ENCODE measurements around the gene MYH11. TPM values are rescaled to one million over a fixed set of nuclear protein-coding genes. Genes with fewer than 3 reads are reported as not detected.
A peak's percentile ranks its signal among the peaks of the same experiment; 100 is the strongest.

Gene MYH11
- total RNA-seq: 0.05 and 0.09 TPM in 2 replicates
- long read RNA-seq, partial matches to known transcripts: 0 of 4 reads
- long read RNA-seq, other reads (novel, unspliced or antisense): 4 of 4 reads

- Mint-ChIP-seq H3K4me1 (peaks cover 7% of the 10 kb centered on the region), H3K27ac (ENCODE audit: unreplicated experiment) (peak within 1 kb of the TSS; percentile 38), H3K9me3 (no peaks in the 10 kb centered on the region), H3K4me3 (peak within 1 kb of the TSS; percentile 38), H3K27me3 (ENCODE audit: low read depth) (peaks cover 72% of the 10 kb centered on the region), H3K36me3 (ENCODE audit: low read depth) (no peaks in the 10 kb centered on the region)
- TF ChIP-seq CTCF (conservative IDR thresholded peaks at IDR 0.05): no peak
- peak; percentile 7 for DNase-seq (ENCODE audit: low read depth, low spot score)
Measured at GRCh38 chr16:15856901-15857698, at the start of gene MYH11. TSS of gene MYH11 (minus strand) at chr16:15857028. CDS start at chr16:15838252, 18,776 bp downstream.

- Mint-ChIP-seq H3K27ac (ENCODE audit: unreplicated experiment) (no peak overlapping the region), H3K36me3 (ENCODE audit: low read depth) (no peaks in the 10 kb centered on the region), H3K9me3 (peaks cover 3% of the 10 kb centered on the region), H3K27me3 (ENCODE audit: low read depth) (peaks cover 9% of the 10 kb centered on the region), H3K4me1 (no peaks in the 10 kb centered on the region), H3K4me3 (no peak overlapping the region)
- TF ChIP-seq CTCF (conservative IDR thresholded peaks at IDR 0.05): no peak
- DNase-seq (ENCODE audit: low read depth, low spot score): no peak
Measured at GRCh38 chr16:15906439-15906838, 49.6 kb upstream of the MYH11 start.

- H3K27ac Mint-ChIP-seq (ENCODE audit: unreplicated experiment): no peak overlapping the region
- TF ChIP-seq CTCF (conservative IDR thresholded peaks at IDR 0.05): no peak
- H3K9me3 Mint-ChIP-seq: no peaks in the 10 kb centered on the region
- H3K4me1 Mint-ChIP-seq: no peaks in the 10 kb centered on the region
- no peak overlapping the region for H3K4me3 Mint-ChIP-seq
- peaks cover 9% of the 10 kb centered on the region for H3K27me3 Mint-ChIP-seq (ENCODE audit: low read depth)
- no peaks in the 10 kb centered on the region for H3K36me3 Mint-ChIP-seq (ENCODE audit: low read depth)
- no peak for DNase-seq (ENCODE audit: low read depth, low spot score)
Measured at GRCh38 chr16:15903960-15904359, 47.1 kb upstream of the MYH11 start.

- no peak overlapping the region for H3K27ac Mint-ChIP-seq (ENCODE audit: unreplicated experiment)
- H3K4me1 Mint-ChIP-seq: no peaks in the 10 kb centered on the region
- no peaks in the 10 kb centered on the region for H3K9me3 Mint-ChIP-seq
- no peak overlapping the region for H3K4me3 Mint-ChIP-seq
- DNase-seq (ENCODE audit: low read depth, low spot score): no peak
- no peak for TF ChIP-seq CTCF (conservative IDR thresholded peaks at IDR 0.05)
- H3K36me3 Mint-ChIP-seq (ENCODE audit: low read depth): no peaks in the 10 kb centered on the region
- H3K27me3 Mint-ChIP-seq (ENCODE audit: low read depth): peaks cover 7% of the 10 kb centered on the region
Measured at GRCh38 chr16:15900901-15901500, 44.2 kb upstream of the MYH11 start.

- Mint-ChIP-seq H3K36me3 (ENCODE audit: low read depth) (no peaks in the 10 kb centered on the region), H3K9me3 (no peaks in the 10 kb centered on the region), H3K4me3 (no peak overlapping the region), H3K4me1 (no peaks in the 10 kb centered on the region), H3K27me3 (ENCODE audit: low read depth) (peaks cover 6% of the 10 kb centered on the region), H3K27ac (ENCODE audit: unreplicated experiment) (no peak overlapping the region)
- no peak for DNase-seq (ENCODE audit: low read depth, low spot score)
- TF ChIP-seq CTCF (conservative IDR thresholded peaks at IDR 0.05): no peak
Measured at GRCh38 chr16:15900357-15900756, 43.5 kb upstream of the MYH11 start.
